SW 1271 (cell line): Measurements from ENCODE around the gene THAP10.
A peak's percentile ranks its signal among the peaks of the same experiment; 100 is the strongest.
"Not testable (repeated sequence)": the region's sequence is repeated elsewhere in the genome, so short reads cannot be mapped to it uniquely, and the experiment has no call there.

ENCODE experiments used
- DNase-seq, 2 experiments: peaks; one replicate each; lab custom pipeline; 2025; lab: John Stamatoyannopoulos, UW

Gene THAP10

DNA sequence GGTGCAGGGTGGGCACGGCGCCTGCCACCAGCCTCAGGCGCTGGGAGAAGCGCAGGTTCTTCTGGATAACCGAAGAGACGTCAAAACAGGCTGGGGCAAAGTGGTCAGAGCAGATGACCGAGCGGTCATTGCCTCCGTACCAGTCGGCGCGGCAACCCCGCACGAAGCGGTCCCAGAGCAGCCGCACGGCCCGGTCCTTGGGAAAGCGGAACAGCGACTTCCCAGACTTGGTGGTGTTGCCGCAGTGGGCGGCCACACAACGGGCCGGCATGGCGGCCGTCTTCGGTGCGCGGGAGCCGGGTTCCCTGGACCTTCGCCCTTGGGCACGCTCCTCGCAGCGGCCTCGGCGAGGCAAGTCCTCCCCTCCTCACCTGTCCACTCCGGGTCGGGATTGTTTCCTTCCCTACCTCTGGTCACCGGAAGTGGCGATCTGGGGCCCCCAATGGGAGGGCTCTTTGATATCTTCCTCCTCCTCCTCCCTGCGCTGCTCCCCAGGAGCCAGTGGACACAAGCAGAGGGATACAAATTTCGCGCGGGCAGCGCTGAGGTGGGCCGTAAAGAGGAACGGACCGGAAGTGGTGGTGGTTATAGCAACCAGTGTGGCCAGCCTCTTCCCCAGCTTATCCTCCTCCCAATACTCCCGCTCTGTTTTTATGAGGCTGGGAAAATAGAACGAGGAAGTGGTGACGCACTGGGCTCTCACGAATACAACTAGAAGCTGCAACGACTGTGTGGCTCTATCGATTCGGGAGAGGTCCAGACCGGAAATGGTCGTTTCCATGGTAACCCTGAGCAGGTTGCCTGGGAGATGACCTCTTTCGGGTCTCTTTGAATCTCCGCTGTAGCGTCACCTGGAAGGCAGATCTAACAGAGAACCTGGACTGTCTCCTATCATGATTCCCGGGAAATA lies at the start of gene THAP10, which contains the start of gene LRRC49:
THAP10 (minus strand) TSS at position 432 of the 910 bp plus-strand sequence; CDS start at position 271, 161 bp downstream.
LRRC49 (plus strand) TSS at position 825 of the 910 bp plus-strand sequence; CDS start at position 894, 69 bp downstream.
- peak; percentile 97 to 99 for DNase-seq

DNA sequence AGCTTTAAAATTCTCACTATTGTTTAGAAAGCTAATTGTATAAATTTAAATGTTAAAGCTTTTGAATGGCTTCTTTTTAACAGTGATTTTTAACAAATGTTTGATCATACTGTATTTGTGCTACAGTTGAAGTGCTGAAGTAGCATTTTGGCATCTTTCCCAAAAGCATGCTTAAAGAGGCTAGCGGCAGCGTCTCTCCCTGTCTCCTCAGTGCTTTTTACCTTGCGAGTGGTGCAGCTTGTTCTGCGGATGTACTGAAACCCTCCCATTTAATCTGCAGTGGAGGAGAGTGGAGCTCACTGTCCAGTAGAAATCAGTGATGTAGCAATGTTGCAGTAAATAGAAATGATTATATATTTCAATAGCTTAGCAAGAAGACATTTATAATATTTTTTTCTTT lies 44.1 kb upstream of the THAP10 start:
- no peak for DNase-seq

DNA sequence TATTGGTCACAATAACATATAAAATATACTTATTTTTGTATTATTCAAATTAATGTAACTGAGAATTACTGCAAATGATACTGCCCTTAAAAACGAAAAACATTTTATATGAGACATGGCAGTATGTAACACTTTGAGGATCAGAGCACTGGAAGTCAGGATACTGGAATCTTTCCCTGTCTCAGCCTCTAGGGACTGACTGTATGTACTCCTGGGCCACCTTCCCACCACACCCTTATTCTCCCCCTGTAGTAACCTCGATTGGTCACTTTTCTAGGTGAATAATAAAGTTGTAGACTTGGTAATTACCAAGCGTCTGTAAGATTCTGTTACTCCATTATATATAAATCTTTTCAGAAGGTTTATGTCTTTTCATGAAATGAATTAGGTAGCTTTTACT lies 43.4 kb upstream of the THAP10 start:
- DNase-seq = no peak

DNA sequence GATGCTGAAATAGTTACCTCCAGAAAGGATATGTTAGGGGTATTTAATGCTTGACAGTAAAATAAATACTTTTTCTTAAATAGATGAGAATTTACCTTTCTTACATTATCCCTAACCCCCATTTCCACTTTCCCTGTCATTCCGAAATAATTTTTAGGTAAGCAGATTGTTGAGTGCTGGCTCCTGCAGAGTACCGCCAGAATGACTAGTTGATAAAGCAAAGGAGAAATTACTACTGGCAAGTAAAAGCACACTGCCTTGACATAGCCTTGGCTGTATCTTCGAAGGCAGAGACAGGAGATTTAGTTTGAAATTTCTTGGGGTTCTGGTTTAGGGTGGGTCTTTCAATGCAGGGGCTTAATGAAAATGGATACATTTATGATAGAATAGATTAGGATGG lies 41.2 kb upstream of the THAP10 start:
- DNase-seq = no peak

DNA sequence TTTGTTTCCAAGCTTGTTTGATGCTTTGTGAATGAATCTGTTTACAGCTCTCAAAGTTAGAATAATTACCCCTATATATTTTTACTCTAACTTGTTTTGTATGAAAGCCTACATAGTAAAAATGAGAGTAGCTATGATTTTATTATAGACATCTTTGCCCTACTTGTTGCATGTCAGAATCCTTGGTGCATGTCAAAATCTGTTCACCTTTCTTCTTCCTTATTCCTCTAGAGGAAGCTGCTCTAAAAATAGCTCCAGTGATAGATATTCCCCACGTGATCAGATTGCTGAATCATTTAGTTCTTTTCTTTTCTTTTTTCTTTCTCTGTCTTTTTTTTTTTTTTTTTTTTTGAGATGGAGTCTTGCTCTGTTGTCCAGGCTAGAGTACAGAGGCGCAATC lies 40.2 kb upstream of the THAP10 start:
- no peak for DNase-seq

GRCh38 chr15:70931821-70932220 lies 39.6 kb upstream of the THAP10 start:
- DNase-seq = no peak

GRCh38 chr15:70926914-70927313 lies 34.7 kb upstream of the THAP10 start:
- DNase-seq = not testable (repeated sequence)

GRCh38 chr15:70923311-70924080 lies 31.3 kb upstream of the THAP10 start:
- DNase-seq = no peak

GRCh38 chr15:70922119-70922518 lies 29.9 kb upstream of the THAP10 start:
- no peak for DNase-seq

DNA sequence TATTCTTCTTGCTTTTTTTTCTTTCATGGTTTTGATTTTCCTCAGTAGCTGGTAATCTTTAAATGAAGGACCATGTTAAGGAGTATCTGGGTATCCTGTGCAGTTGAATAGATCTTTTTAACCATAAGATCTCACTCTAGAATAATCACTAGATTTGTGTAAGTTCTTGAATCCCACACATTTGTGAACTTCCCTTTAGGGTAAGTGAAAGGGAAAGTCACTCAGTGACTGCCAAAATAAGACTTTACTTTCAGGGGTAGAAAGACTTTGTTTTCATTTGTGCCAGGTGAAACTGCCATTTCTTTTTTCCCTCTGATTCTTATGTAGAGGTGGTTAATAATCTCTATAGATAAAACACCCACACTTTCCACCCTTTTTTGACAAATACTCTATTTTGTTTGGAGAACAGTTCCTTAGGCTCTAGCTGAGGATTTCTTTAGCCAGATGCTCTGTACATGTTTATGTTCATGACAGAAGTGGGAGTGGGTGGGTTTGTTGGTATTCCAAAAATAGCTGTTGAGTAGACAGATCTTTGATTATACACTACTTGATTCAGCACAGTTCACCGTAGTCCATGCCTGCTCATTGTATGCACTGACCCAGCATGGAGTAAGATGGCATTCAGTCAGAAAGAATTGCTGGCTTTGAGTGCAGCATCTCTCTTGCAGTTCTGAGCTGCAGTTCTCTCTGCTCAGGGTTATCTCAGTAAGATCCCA lies 28.9 kb upstream of the THAP10 start:
- no peak for DNase-seq

DNA sequence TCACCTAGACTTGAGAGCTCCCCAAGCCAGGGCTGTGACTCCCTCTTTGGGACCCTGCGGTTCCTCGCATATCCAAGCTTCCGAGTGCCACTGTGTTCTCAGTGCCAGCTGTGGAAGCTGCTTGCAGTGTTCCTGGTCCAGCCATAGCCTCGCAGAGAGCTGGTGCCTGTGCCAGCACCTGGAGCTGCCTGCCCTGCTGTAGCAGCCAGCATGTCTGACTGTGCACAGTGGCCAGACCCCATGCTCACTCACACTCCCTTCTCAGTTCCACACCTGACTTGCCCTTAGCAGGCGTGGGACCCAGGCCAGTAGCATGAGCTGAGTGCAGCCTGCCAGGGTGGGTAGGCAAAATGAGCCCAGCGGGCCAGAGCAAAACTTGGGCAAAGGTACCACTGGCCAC lies 25.7 kb upstream of the THAP10 start:
- DNase-seq = no peak

- no peak for DNase-seq
Observed at GRCh38 chr15:70916531-70916930, 24.3 kb upstream of the THAP10 start.

DNA sequence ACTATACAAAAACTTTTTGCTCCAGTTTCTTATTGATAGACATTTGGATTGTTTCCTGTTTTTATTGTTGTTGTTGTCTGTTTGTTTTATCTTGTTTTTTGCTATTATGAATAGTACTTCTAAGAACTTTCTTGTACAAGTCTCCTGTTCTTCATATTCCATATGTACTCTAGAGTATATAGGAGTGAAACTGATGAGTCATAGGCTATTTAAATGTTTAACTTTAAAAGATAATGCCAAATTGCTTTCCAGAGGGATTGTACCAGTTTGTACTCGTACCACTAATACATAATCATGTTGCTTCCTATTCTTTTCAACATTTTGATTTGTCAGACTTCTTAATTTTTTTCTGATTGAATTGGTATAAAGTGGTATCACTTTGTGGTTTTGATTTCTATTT lies 20.0 kb upstream of the THAP10 start:
- DNase-seq = no peak

DNA sequence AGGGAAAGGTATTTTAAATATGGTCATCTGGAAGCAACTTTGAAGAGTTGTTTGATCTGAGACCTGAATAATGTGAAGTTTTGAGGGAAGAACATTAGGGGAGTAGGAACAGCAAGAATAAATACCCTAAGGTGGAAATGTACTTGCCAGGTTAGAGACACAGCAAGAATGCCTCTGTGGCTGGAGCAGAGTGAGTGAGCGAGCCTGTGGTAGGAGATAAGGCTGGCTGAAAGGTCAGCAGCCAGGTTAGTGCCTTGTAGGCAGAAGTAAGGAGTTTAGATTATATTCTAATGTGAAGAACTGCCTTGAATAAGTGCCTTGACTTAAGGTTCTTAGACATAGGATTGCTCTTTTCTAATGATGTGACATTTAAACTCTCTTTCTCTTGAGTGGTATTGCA lies 18.7 kb upstream of the THAP10 start:
- DNase-seq = no peak

DNA sequence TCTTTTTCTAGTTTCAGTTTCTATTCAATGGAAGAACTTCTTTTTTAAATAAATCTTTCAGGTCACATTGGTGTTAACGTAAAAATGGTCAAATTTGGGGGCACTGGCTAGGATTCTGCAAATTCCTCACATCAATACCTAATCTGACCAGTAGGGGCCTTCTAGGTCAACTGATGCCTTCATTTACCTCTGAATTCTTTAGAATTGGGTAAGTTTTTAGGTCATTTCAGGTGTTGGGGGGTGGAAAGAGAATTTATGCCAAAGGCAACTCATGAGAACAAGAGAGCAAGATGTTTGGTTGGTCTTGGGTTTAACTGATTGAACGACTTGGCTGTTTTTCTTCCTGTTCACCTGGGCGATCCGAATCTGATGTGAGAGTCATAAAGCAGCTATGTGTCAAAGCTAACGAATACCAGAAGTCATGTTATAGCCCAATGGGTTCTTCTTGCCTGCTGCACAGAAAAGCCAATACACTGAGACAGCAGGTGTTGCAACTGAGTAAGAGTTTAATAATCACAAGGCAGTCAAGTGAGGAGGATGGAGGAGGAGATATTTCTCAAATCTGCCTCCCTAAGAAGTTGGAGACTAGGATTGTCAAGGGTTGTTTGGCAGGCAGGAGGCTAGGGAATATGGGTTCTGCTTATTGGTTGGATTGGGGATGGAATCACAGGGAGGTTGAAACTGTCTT lies 15.7 kb upstream of the THAP10 start:
- DNase-seq = no peak

DNA sequence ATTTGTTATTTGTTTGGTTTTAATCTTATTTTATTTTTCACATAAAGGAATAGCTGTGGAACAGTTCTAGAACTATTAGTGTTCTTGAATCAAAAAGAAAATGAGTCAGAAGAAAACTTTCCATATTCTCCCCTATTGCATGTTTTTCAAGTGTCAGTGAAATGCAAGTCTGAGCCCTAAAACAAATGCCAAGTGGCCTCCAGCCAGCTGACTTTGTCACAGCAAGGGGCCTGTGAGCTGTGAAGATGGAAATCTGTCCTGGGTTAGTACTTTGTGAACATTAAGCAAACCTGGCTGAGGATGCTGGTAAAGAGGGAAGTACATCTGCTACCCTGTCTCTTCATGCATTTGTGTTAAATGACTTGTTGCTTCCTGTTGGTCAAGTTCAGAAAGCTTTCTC lies 14.6 kb upstream of the THAP10 start:
- no peak for DNase-seq

DNA sequence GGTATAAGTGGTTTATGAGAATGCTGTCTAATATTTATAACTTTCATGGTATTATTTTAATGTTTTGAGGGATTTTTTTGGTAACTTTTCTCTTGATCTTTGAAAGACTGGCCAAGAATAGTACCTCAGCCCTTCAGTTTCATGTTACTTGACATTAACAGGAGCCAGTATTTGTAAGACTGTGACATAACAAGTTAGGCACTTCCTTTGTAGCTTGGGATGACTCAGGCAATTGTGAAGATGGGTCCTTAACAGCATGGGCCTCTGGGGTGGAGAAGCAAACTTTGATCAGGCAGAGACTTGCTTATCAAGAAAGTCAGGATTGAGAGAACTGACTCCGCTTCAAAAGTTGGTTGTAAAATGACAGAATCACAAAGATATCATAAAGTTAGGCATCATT lies 9.9 kb upstream of the THAP10 start:
- peak; percentile 60 to 74 for DNase-seq

DNA sequence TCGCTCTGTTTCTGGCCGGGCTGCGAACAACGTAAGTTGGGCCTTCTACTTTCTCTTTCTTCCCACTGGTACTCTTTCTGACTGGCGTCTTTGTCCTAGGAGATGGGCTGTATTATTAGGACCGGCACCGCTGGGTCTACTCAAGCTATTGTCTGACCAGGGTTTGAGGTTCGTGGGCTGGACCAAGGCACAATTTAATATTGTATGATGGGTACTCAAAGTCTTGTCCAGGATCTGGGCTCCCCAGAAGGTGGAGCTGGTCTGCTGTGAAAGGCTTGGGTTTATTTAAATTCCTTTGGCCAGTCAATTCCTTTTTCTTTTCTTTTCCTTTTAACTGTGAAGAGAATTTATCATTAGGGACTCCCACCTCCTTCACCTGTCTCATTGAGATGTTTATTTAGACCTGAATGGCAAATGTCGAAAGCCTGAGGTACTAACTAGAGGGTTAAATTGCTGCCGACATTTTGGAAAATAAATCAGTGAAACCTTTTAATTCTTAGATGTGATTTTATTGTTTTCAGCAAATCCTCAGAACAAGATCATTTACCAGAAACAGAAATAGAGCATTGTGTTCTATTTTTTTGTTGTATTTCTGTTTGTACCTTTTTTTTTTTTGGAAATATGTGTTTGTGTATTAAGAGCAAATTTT lies 803 bp upstream of the THAP10 start:
- peak; percentile 59 to 88 for DNase-seq

- DNase-seq = no peak
Observed at GRCh38 chr15:70882361-70882760, 9.9 kb downstream of the THAP10 start.

- DNase-seq = no peak
Observed at GRCh38 chr15:70880781-70881180, 11.5 kb downstream of the THAP10 start.

DNA sequence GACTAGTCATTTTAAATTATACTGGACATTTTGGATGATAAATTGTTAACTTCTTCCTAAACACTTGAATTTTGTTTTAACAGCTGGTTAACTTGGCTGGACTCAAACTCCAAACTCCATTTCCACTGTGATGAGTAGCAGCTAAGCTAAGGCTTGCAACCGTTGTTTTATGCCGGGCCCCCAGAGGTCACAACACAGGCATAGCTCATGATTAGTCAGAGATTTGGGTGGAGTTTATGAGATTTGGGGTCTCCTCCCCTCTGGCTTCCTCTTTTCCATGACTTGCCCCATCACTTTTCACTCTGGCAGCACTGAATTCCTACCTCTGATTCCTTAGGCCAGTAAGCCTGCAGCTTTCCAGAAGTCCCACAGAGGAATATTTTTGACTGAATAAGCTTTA lies 12.8 kb downstream of the THAP10 start:
- DNase-seq = no peak
